Activated CD4-positive, alpha-beta memory T cell treated with anti-CD3 and anti-CD28 coated beads for 36 hours (primary cell): Measurements from ENCODE around the gene FAM47E. TPM values are rescaled to one million over a fixed set of nuclear protein-coding genes. Genes with fewer than 3 reads are reported as not detected.
"Not testable (repeated sequence)": the region's sequence is repeated elsewhere in the genome, so short reads cannot be mapped to it uniquely, and the experiment has no call there.

Experiments
- CTCF ChIA-PET: fragments of 350-600 bp; sonication (Branson Sonifier 250); formaldehyde crosslinking; loops from one replicate; lab custom pipeline; 2021; ENCODE audit warnings: antibody characterized with exemption, inconsistent platforms; lab: Charles Lee
- POLR2A ChIA-PET: fragments of 350-600 bp; sonication (Branson Sonifier 250); formaldehyde crosslinking; loops from one replicate; lab custom pipeline; 2021; ENCODE audit warnings: antibody characterized with exemption; lab: Charles Lee
- DNase-seq: peaks from one replicate; pipeline ENCODE4 v3.0.0-alpha.2; 2020
- H3K27ac Mint-ChIP-seq: one replicate; pipeline ENCODE4 v1.8.0; 2021; ENCODE audit warnings: mixed read lengths
- H3K27me3 Mint-ChIP-seq: one replicate; pipeline ENCODE4 v1.8.0; 2021; ENCODE audit warnings: mixed read lengths
- H3K36me3 Mint-ChIP-seq: one replicate; pipeline ENCODE4 v1.8.0; 2021; ENCODE audit warnings: mixed read lengths
- H3K4me1 Mint-ChIP-seq: one replicate; pipeline ENCODE4 v1.8.0; 2021; ENCODE audit warnings: low read depth, mixed read lengths
- H3K4me3 Mint-ChIP-seq: one replicate; pipeline ENCODE4 v1.8.0; 2021; ENCODE audit warnings: mild to moderate bottlenecking, mixed read lengths
- H3K9me3 Mint-ChIP-seq: one replicate; pipeline ENCODE4 v1.8.0; 2021; ENCODE audit warnings: mixed read lengths
- intact Hi-C: fragments of 100-400 bp; cut with micrococcal nuclease; formaldehyde crosslinking; loops from one replicate; pipeline ENCODE4 v1.15.1; 2023
- total RNA-seq, 2 experiments: library from RNA; stranded (reverse); gene quantifications; one replicate each; pipeline ENCODE4 v1.2.3, GENCODE V29; 2021

FAM47E gene
- total RNA-seq, 2 experiments from 2014 or later: not detected

- ChIA-PET CTCF (no interaction called here), POLR2A (no interaction called here)
- H3K4me1 Mint-ChIP-seq: no peaks in the 10 kb centered on the region
- no peaks in the 10 kb centered on the region for H3K9me3 Mint-ChIP-seq
- intact Hi-C loops: no loop called here
- H3K4me3 Mint-ChIP-seq: no peak overlapping the region
- H3K27ac Mint-ChIP-seq: no peak overlapping the region
- H3K27me3 Mint-ChIP-seq: peaks cover 4% of the 10 kb centered on the region
- no peak for DNase-seq
- H3K36me3 Mint-ChIP-seq: no peaks in the 10 kb centered on the region
These were observed 20.6 kb downstream of the FAM47E start for GRCh38 chr4:76272073-76272472.

- intact Hi-C loops: no loop called here
- Mint-ChIP-seq H3K36me3 (no peaks in the 10 kb centered on the region), H3K9me3 (no peaks in the 10 kb centered on the region), H3K4me3 (no peak overlapping the region), H3K27me3 (peaks cover 5% of the 10 kb centered on the region), H3K27ac (no peak overlapping the region), H3K4me1 (no peaks in the 10 kb centered on the region)
- CTCF ChIA-PET: no interaction called here
- POLR2A ChIA-PET: no interaction called here
- DNase-seq: no peak
These were observed 21.1 kb downstream of the FAM47E start for GRCh38 chr4:76272582-76272981.

GRCh38 chr4:76272999-76273398, 21.5 kb downstream of the FAM47E start:
- ChIA-PET POLR2A (no interaction called here), CTCF (no interaction called here)
- intact Hi-C loops: no loop called here
- Mint-ChIP-seq H3K9me3 (no peaks in the 10 kb centered on the region), H3K36me3 (no peaks in the 10 kb centered on the region), H3K4me1 (no peaks in the 10 kb centered on the region), H3K27ac (no peak overlapping the region), H3K27me3 (peaks cover 6% of the 10 kb centered on the region), H3K4me3 (no peak overlapping the region)
- no peak for DNase-seq

- no peaks in the 10 kb centered on the region for H3K4me1 Mint-ChIP-seq
- CTCF ChIA-PET: interaction anchor here (0.6 to 1.4 kb wide), 2 partner anchors 102 to 909 kb away, joined by 3 read pairs; no protein-coding TSS in a partner anchor
- no peak overlapping the region for H3K4me3 Mint-ChIP-seq
- no peaks in the 10 kb centered on the region for H3K9me3 Mint-ChIP-seq
- H3K27me3 Mint-ChIP-seq: peaks cover 6% of the 10 kb centered on the region
- POLR2A ChIA-PET: no interaction called here
- DNase-seq: no peak
- H3K36me3 Mint-ChIP-seq: no peaks in the 10 kb centered on the region
- intact Hi-C loops: no loop called here
- H3K27ac Mint-ChIP-seq: no peak overlapping the region
These were observed 24.1 kb downstream of the FAM47E start for GRCh38 chr4:76275486-76276124.

- Mint-ChIP-seq H3K9me3 (no peaks in the 10 kb centered on the region), H3K4me1 (no peaks in the 10 kb centered on the region), H3K27me3 (peaks cover 4% of the 10 kb centered on the region), H3K4me3 (no peak overlapping the region), H3K36me3 (no peaks in the 10 kb centered on the region), H3K27ac (no peak overlapping the region)
- ChIA-PET CTCF (interaction anchor here (0.8 to 3.9 kb wide), 2 partner anchors 101 to 227 kb away, joined by 3 to 40 read pairs; no protein-coding TSS in a partner anchor), POLR2A (no interaction called here)
- intact Hi-C loops: no loop called here
- no peak for DNase-seq
These were observed 25.3 kb downstream of the FAM47E start for GRCh38 chr4:76276813-76277212.

- CTCF ChIA-PET: interaction anchor here (0.8 to 3.9 kb wide), 3 partner anchors 100 to 227 kb away, joined by 3 to 40 read pairs (median 3); no protein-coding TSS in a partner anchor
- H3K4me3 Mint-ChIP-seq: no peak overlapping the region
- peaks cover 4% of the 10 kb centered on the region for H3K27me3 Mint-ChIP-seq
- H3K36me3 Mint-ChIP-seq: no peaks in the 10 kb centered on the region
- intact Hi-C loops: loop anchor here (2.0 kb wide), 1 partner anchor 227 kb away; no protein-coding TSS in a partner anchor
- no peaks in the 10 kb centered on the region for H3K4me1 Mint-ChIP-seq
- no peak overlapping the region for H3K27ac Mint-ChIP-seq
- H3K9me3 Mint-ChIP-seq: no peaks in the 10 kb centered on the region
- POLR2A ChIA-PET: no interaction called here
- no peak for DNase-seq
These were observed 26.1 kb downstream of the FAM47E start for GRCh38 chr4:76277667-76278066.

GRCh38 chr4:76278583-76278982, 27.1 kb downstream of the FAM47E start:
- Mint-ChIP-seq H3K27me3 (peaks cover 4% of the 10 kb centered on the region), H3K36me3 (no peaks in the 10 kb centered on the region), H3K4me1 (no peaks in the 10 kb centered on the region), H3K9me3 (no peaks in the 10 kb centered on the region), H3K4me3 (no peak overlapping the region), H3K27ac (no peak overlapping the region)
- CTCF ChIA-PET: interaction anchor here (0.6 to 3.9 kb wide), 6 partner anchors 26 to 226 kb away, joined by 3 to 40 read pairs (median 8); partner anchors contain the start of gene STBD1
- DNase-seq: no peak
- intact Hi-C loops: loop anchor here (2.0 kb wide), 1 partner anchor 226 kb away; no protein-coding TSS in a partner anchor
- POLR2A ChIA-PET: no interaction called here

- DNase-seq: peak; percentile 24
- Mint-ChIP-seq H3K27me3 (peaks cover 4% of the 10 kb centered on the region), H3K36me3 (no peaks in the 10 kb centered on the region), H3K4me1 (no peaks in the 10 kb centered on the region), H3K9me3 (no peaks in the 10 kb centered on the region), H3K4me3 (no peak overlapping the region), H3K27ac (no peak overlapping the region)
- ChIA-PET CTCF (interaction anchor here (0.6 to 3.9 kb wide), 5 partner anchors 25 to 226 kb away, joined by 3 to 40 read pairs (median 9); partner anchors contain the start of gene STBD1), POLR2A (no interaction called here)
- intact Hi-C loops: loop anchor here (1.0 to 2.0 kb wide), 2 partner anchors 99 to 225 kb away; no protein-coding TSS in a partner anchor
These were observed 27.9 kb downstream of the FAM47E start for GRCh38 chr4:76279462-76279861.

GRCh38 chr4:76280488-76281441, 29.2 kb downstream of the FAM47E start:
- ChIA-PET POLR2A (no interaction called here), CTCF (interaction anchor here (1.1 to 3.9 kb wide), 4 partner anchors 25 to 101 kb away, joined by 3 to 40 read pairs (median 12); partner anchors contain the start of gene STBD1)
- H3K4me3 Mint-ChIP-seq: no peak overlapping the region
- H3K27me3 Mint-ChIP-seq: peaks cover 2% of the 10 kb centered on the region
- no peak overlapping the region for H3K27ac Mint-ChIP-seq
- H3K9me3 Mint-ChIP-seq: no peaks in the 10 kb centered on the region
- no peaks in the 10 kb centered on the region for H3K36me3 Mint-ChIP-seq
- H3K4me1 Mint-ChIP-seq: no peaks in the 10 kb centered on the region
- intact Hi-C loops: no loop called here
- no peak for DNase-seq

GRCh38 chr4:76281594-76281993, 30.1 kb downstream of the FAM47E start:
- H3K27me3 Mint-ChIP-seq, POLR2A ChIA-PET, intact Hi-C loops, H3K36me3 Mint-ChIP-seq, H3K4me3 Mint-ChIP-seq, DNase-seq, H3K27ac Mint-ChIP-seq, H3K9me3 Mint-ChIP-seq, H3K4me1 Mint-ChIP-seq: not testable (repeated sequence)
- CTCF ChIA-PET: interaction anchor here (3.5 to 3.8 kb wide), 2 partner anchors 24 to 102 kb away, joined by 9 to 15 read pairs; partner anchors contain the start of gene STBD1

- Mint-ChIP-seq H3K4me3 (no peak overlapping the region), H3K9me3 (peaks cover 7% of the 10 kb centered on the region), H3K27ac (no peak overlapping the region), H3K4me1 (no peaks in the 10 kb centered on the region), H3K27me3 (no peaks in the 10 kb centered on the region), H3K36me3 (no peaks in the 10 kb centered on the region)
- ChIA-PET POLR2A (no interaction called here), CTCF (no interaction called here)
- no peak for DNase-seq
- intact Hi-C loops: no loop called here
These were observed 31.6 kb downstream of the FAM47E start for GRCh38 chr4:76282941-76283689.
